ENCODE measurements around the gene CAMSAP2. TPM values are rescaled to one million over a fixed set of nuclear protein-coding genes. Genes with fewer than 3 reads are reported as not detected.

The CAMSAP2 gene
- total and polyA plus RNA-seq, 2 donors (not counting 3 experiments of a cell fraction or from before 2014, with no cell fraction given) = 6.7 to 45.5 TPM

DNA sequence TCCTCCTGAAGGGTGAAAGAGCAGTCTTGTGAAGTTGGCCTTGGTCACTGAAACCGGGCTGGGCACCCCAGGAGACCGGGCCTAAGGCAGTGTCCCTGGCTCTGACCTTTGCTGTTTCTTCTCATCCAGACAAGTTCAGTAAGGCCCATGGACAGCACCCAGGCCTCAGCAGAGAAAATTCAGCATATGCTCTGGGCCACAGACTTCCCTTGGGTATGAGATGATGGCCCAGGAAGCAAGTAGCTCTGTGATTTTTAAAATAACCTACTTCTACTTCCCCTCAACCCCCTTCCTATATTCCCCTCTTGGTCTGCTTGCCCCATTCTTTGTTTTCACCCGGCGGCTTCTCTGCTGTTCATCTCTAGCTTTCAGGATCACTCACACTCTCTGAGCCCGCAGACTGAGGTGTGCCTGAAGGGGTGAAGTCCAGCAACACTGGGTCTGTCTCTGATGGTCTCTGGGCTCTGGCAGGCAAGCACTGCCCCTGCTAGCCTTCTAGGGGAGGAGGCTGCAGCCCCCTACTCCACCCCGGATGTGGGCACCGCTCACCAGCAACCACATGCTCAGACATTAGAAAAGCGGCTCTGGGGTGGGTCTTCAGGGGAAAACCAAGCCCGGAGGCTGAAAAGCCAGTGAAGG lies 131.2 kb downstream of the CAMSAP2 start:
- dilution Hi-C loops (cut with MboI; ENCODE audit: extremely low pct_ligation_motif_present, low sequenced_read_pairs) (no loop called here), intact Hi-C loops (cut with micrococcal nuclease) (no loop called here)
- Histone ChIP-seq H3K27me3 (ENCODE audit: control insufficient read depth in 2 of 2, insufficient read depth in 2 of 2, low read length in 2 of 2) (peaks cover 37 to 41% of the 10 kb centered on the region in 2 experiments), H3K4me2 (ENCODE audit: insufficient read depth, low read length) (no peak overlapping the region), H4K20me1 (replicated peaks; ENCODE audit: control insufficient read depth, extremely low read depth, insufficient read depth, low read length) (no peaks in the 10 kb centered on the region), H3K4me1 (ENCODE audit: control insufficient read depth, extremely low read depth, insufficient read depth, low read length) (peaks cover 10% of the 10 kb centered on the region), H3K9me3 (replicated peaks; ENCODE audit: control insufficient read depth, insufficient read depth, low read length) (no peaks in the 10 kb centered on the region), H3K9me1 (replicated peaks; ENCODE audit: control insufficient read depth, extremely low read depth, insufficient read depth, low read length) (no peaks in the 10 kb centered on the region), H3K79me2 (ENCODE audit: control insufficient read depth, insufficient read depth, low read length) (no peaks in the 10 kb centered on the region), H3K27ac (ENCODE audit: insufficient read depth, low read depth, low read length) (no peak overlapping the region), H3K9ac (replicated peaks; ENCODE audit: extremely low read depth, insufficient read depth, low read length) (no peak overlapping the region), H2AFZ (ENCODE audit: low read depth, low read length) (no peak overlapping the region), H3K36me3 (ENCODE audit: control insufficient read depth in 2 of 2, extremely low read depth in 1 of 2, insufficient read depth in 2 of 2, low read length in 2 of 2) (no peaks in the 10 kb centered on the region), H3K4me3 (replicated peaks in 1 of 3; ENCODE audit: insufficient read depth in 1 of 3, low read depth in 1 of 3, low read length in 3 of 3) (no peak overlapping the region)
- ChIA-PET CTCF (interaction anchor here (2.1 kb wide), 1 partner anchor 311 kb away, joined by 5 read pairs; no protein-coding TSS in a partner anchor), POLR2A (no interaction called here)
- FAIRE-seq (no peak), DNase-seq (ENCODE audit: low read depth, low spot score) (no peak)
- BruUV-seq (replicated peaks) = no TSS peak
- no peak for TF ChIP-seq POLR2AphosphoS5 (IDR thresholded peaks at IDR 0.05; ENCODE audit: insufficient read depth, low read depth, low read length)
- TF ChIP-seq, protein P1, sequence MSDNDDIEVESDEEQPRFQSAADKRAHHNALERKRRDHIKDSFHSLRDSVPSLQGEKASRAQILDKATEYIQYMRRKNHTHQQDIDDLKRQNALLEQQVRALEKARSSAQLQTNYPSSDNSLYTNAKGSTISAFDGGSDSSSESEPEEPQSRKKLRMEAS (IDR thresholded peaks at IDR 0.05; ENCODE audit: insufficient read depth, insufficient read length) = no peak
- TF ChIP-seq POLR2A (IDR thresholded peaks at IDR 0.05; ENCODE audit: low read depth, low read length) = no peak
- no peak for TF ChIP-seq GATA2 (IDR thresholded peaks at IDR 0.05; ENCODE audit: insufficient read depth, insufficient read length, low read depth, low read length)
- no peak for TF ChIP-seq FOS (IDR thresholded peaks at IDR 0.05; ENCODE audit: borderline replicate concordance, insufficient read depth, low read length)
- TF ChIP-seq EZH2 (IDR thresholded peaks at IDR 0.05; ENCODE audit: borderline replicate concordance, low read depth, low read length, severe bottlenecking) = no peak
- TF ChIP-seq MYC (IDR thresholded peaks at IDR 0.05; ENCODE audit: low read depth, low read length) = no peak
- TF ChIP-seq JUN (IDR thresholded peaks at IDR 0.05; ENCODE audit: borderline replicate concordance, insufficient read depth, insufficient read length, low read depth) = no peak
- TF ChIP-seq, protein P2, sequence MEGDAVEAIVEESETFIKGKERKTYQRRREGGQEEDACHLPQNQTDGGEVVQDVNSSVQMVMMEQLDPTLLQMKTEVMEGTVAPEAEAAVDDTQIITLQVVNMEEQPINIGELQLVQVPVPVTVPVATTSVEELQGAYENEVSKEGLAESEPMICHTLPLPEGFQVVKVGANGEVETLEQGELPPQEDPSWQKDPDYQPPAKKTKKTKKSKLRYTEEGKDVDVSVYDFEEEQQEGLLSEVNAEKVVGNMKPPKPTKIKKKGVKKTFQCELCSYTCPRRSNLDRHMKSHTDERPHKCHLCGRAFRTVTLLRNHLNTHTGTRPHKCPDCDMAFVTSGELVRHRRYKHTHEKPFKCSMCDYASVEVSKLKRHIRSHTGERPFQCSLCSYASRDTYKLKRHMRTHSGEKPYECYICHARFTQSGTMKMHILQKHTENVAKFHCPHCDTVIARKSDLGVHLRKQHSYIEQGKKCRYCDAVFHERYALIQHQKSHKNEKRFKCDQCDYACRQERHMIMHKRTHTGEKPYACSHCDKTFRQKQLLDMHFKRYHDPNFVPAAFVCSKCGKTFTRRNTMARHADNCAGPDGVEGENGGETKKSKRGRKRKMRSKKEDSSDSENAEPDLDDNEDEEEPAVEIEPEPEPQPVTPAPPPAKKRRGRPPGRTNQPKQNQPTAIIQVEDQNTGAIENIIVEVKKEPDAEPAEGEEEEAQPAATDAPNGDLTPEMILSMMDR (IDR thresholded peaks at IDR 0.05; ENCODE audit: extremely low read depth in 1 of 2, insufficient read depth in 1 of 2, low read depth in 1 of 2, low read length in 2 of 2) = no peak

Data from endothelial cell of umbilical vein (primary cell).